ENCODE measurements around the gene MLPH.

Gene MLPH

DNA sequence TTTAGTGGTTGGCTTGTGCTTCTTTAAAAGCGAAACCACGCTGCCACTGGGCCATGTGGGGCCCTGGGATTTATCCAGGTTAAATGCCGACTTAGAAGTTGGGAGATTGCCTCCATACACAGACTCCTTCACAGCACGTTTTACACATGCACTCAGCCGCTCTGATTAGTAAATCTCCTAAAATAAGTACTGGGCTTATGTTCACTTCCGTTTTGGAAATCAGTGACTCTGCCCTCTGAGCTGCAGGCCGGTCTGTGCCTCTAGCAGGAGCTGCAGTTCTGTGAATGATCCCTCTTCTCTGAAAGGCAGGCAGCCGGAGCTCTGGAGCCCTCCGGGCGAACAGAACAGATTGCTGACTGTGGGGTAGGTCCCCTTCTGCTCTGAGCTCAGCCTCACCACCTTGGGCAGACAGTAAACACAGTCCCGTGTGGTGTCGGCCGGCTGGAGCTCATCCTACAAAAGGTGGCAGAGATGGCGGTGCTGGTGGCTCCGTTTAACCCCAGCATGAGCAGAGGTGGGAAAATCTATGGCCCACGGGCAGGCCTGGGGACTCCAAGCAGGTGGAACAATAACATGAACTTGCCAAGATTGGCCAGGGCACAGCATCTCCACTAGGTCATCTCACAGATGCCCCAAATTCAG, 113.3 kb downstream of the MLPH start:
- peak; percentile 84 for DNase-seq (ENCODE audit: low read depth, low spot score)

DNA sequence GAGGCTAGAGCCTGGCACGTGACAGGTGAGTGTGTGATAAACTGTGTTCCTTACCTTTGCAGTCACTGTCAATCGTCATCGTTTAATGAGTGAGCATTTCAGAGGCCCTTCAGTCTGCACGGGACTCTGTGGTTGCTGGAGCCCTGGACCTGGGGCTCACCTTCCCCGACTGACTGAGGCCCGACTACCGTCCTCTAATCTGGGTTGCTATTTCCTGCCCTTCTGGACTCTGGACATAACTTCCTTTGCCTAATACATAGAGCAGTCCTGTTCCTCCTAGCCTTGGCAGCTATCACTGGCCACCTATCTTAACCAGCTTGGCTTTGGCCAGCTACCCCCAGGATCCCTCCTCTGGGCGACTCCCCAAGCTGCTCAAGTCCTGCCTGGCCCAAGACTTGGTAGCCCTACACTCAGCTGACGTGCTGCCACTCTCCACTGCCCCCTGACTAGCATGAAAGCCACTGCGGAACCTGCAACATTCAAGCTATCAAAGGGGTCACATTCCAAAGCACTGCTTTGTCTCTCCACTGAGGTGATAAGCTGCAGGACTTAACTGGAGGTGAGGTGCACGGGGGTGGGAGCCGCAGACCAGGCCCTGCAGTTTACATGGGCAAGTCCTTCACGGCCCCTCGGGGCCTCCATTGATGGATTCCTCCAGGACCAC, 114.5 kb downstream of the MLPH start:
- DNase-seq (ENCODE audit: low read depth, low spot score) = peak; percentile 86

DNA sequence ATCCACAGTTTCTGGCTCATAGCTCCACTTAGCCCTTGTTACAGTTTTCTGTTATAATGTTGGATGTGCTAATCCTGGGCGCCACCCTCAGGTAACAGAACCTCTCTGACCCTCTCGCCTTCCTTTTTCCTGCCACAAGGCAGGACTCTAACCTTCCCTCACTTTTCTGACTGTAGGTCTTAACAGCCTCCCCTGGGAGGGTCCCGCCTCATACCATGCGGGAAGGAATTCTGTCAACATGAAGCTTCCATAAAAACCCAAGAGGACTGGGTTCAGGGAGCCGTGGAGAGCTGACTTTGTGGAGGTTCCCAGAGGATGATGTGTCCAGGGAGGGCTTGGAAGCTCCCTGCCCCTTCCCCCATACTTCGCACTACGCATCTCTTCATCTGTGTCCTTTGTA, 115.4 kb downstream of the MLPH start:
- no peak for DNase-seq (ENCODE audit: low read depth, low spot score)

DNA sequence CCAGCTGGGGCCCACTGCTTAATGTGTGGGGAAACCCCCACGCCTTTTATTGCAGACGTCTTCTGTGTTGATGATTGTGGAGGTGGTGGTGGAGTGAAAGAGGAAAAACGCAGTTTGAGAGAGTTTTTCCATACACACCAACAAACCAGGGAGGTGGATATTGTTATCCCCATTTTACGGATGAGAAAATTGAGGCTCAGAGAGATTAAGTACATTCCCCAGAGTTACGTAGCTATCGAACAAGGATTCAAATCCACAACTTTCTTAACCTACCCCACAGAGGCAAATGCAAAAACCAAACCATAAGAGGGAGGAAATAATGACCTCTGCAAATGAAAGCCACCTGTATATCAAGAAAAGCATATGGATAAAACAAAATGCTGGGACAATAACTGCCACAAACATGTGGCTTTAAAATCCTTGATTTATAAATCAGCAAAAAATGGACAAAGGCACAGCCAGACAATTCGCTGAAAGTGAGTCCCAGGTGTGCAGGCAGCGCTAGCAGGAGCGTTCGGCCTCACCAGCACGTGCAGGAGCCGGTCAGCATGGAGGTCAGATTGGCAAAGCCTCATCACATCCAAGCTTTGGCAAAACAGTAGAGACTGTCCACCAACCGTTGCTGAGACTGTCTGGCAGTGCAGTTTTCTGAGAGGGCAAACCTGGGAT, 116.1 kb downstream of the MLPH start:
- no peak for DNase-seq (ENCODE audit: low read depth, low spot score)

DNA sequence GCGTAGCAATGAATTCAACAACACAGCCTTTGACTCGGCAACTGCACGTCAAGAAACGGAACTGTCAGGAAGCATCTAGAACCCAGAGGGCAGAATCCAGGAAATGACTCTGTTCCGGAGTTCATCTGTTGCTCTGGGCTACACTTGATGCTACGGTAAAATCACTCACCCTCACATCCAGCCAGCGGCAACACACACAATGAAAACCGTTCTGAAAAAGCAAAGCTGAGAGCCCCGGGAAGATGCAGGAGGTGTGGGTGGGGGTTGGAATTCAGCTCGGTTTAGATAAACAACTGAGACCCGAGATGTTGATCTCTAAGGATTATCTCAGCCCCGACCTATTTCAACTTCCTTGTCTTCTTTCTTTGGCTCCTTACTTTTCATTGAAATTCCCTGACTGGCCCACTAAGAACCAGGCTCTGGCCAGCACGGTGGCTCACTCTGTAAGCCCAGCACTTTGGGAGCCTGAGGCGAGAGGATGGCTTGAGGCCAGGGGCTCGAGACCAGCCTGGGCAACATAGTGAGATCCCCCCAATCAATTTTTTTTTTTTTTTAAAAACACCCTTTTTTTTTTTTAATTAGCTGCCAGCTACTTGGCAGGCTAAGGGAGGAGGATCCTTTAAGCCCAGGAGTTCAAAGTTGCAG, 116.8 kb downstream of the MLPH start:
- peak; percentile 77 for DNase-seq (ENCODE audit: low read depth, low spot score)

DNA sequence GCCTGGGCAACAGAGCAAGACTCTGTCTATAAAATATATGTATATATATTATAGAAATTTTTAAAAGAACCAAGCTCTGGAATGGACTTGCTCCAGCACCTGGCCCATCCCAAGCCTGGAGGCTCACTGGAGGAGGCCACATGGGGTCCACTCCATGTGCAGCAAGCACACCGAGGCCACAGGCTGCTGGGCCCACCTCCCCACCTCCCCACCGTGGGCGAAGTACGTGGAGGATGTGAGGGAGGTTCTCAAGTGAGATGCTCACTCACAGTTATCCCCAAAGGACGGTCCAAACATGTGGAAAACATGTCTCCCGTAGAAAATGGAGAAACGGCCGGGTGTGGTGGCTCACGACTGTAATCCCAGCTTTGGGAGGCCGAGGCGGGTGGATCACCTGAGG, 117.3 kb downstream of the MLPH start:
- no peak for DNase-seq (ENCODE audit: low read depth, low spot score)

Data from ELF-1 (cell line).